GM23248 (cell line): ENCODE measurements around the gene CD9. TPM values are rescaled to one million over a fixed set of nuclear protein-coding genes. Genes with fewer than 3 reads are reported as not detected.
A peak's percentile ranks its signal among the peaks of the same experiment; 100 is the strongest.
"Not testable (repeated sequence)": the region's sequence is repeated elsewhere in the genome, so short reads cannot be mapped to it uniquely, and the experiment has no call there.

ENCODE experiments used
- DNase-seq: peaks from one replicate; pipeline ENCODE4 v3.0.0-alpha.2; 2015
- H2AFZ ChIP-seq: fragments of 200-600 bp; sonication (generic); 2 replicates; pipeline ENCODE4 v1.6.1; 2016; ENCODE audit warnings: antibody characterized with exemption
- H3F3A ChIP-seq: fragments of 200-600 bp; sonication (generic); 2 replicates; pipeline ENCODE4 v1.6.1; 2016; ENCODE audit warnings: mild to moderate bottlenecking, antibody characterized with exemption, mixed run types; ENCODE audit not compliant: insufficient read depth
- H3K27ac ChIP-seq: fragments of 200-600 bp; sonication (generic); 2 replicates; pipeline ENCODE4 v1.5.1; 2016; ENCODE audit warnings: mild to moderate bottlenecking
- H3K27me3 ChIP-seq: fragments of 200-600 bp; sonication (generic); replicated peaks from 2 replicates; pipeline ENCODE4 v1.6.1; 2016; ENCODE audit warnings: mild to moderate bottlenecking; ENCODE audit not compliant: insufficient read depth
- H3K36me3 ChIP-seq: fragments of 200-600 bp; sonication (generic); 2 replicates; pipeline ENCODE4 v1.6.1; 2016; ENCODE audit warnings: low read depth, mild to moderate bottlenecking
- H3K4me1 ChIP-seq: fragments of 200-600 bp; sonication (generic); 2 replicates; pipeline ENCODE4 v1.6.1; 2016; ENCODE audit warnings: mild to moderate bottlenecking; ENCODE audit not compliant: insufficient read depth
- H3K4me2 ChIP-seq: fragments of 200-600 bp; sonication (generic); one replicate; pipeline ENCODE4 v1.6.1; 2016; ENCODE audit warnings: mild to moderate bottlenecking; ENCODE audit not compliant: unreplicated experiment
- H3K4me3 ChIP-seq: fragments of 200-600 bp; sonication (generic); 2 replicates; pipeline ENCODE4 v1.5.1; 2016; ENCODE audit warnings: mild to moderate bottlenecking
- H3K79me2 ChIP-seq: fragments of 200-600 bp; sonication (generic); 2 replicates; pipeline ENCODE4 v1.6.1; 2016; ENCODE audit warnings: mild to moderate bottlenecking; ENCODE audit not compliant: insufficient read depth
- H3K9ac ChIP-seq: fragments of 200-600 bp; sonication (generic); 2 replicates; pipeline ENCODE4 v1.6.1; 2016; ENCODE audit warnings: mild to moderate bottlenecking
- H3K9me2 ChIP-seq: fragments of 200-600 bp; sonication (generic); 2 replicates; pipeline ENCODE4 v1.6.1; 2016; ENCODE audit warnings: mixed run types, mild to moderate bottlenecking, moderate library complexity; ENCODE audit not compliant: insufficient read depth
- H3K9me3 ChIP-seq: fragments of 200-600 bp; sonication (generic); one replicate; pipeline ENCODE4 v1.6.1; 2017; ENCODE audit warnings: low read depth
- H4K20me1 ChIP-seq: fragments of 200-600 bp; sonication (generic); 2 replicates; pipeline ENCODE4 v1.6.0; 2016; ENCODE audit not compliant: insufficient read depth
- EZH2 ChIP-seq: fragments of 200-600 bp; sonication (generic); IDR thresholded peaks from 2 replicates; pipeline ENCODE4 v1.6.1; 2018; ENCODE audit warnings: antibody characterized with exemption, mild to moderate bottlenecking; ENCODE audit not compliant: insufficient read depth, poor library complexity, severe bottlenecking
- EZH2phosphoT487 ChIP-seq: fragments of 200-600 bp; sonication (generic); IDR thresholded peaks from 2 replicates; pipeline ENCODE4 v1.6.1; 2018; ENCODE audit warnings: antibody characterized with exemption, moderate library complexity, mild to moderate bottlenecking, low read depth; ENCODE audit not compliant: insufficient read depth
- WGBS, 2 experiments: methylation state at CpG; one replicate each; pipeline ENCODE4 v1.1.6; 2015 to 2017; ENCODE audit warnings: low lambda C conversion rate in 2 of 2, low coverage in 1 of 2; ENCODE audit errors: missing lambda C conversion rate in 2 of 2; 5-methylcytosine and 5-hydroxymethylcytosine counted together
- in situ Hi-C: fragments of 300-500 bp; cut with MboI; formaldehyde crosslinking; loops from 2 replicates; pipeline ENCODE4 v1.15.0; 2020
- polyA plus RNA-seq: library from polyadenylated mRNA; unstranded; fragments of >200 nt; fragmentation: Nextera tagmentation; extraction: Ambion mirVana; gene quantifications from 2 replicates; pipeline ENCODE4 v1.2.1, GENCODE V29; 2016
- total RNA-seq: library from RNA; depleted of rRNA; stranded (reverse); fragments of >200 nt; shearing (Covaris generic); gene quantifications from 2 replicates; pipeline ENCODE4 v1.2.3, GENCODE V29; 2014

CD9 gene
- total and polyA plus RNA-seq, 2 experiments from 2014 or later: 28.6 to 46.9 TPM

DNA sequence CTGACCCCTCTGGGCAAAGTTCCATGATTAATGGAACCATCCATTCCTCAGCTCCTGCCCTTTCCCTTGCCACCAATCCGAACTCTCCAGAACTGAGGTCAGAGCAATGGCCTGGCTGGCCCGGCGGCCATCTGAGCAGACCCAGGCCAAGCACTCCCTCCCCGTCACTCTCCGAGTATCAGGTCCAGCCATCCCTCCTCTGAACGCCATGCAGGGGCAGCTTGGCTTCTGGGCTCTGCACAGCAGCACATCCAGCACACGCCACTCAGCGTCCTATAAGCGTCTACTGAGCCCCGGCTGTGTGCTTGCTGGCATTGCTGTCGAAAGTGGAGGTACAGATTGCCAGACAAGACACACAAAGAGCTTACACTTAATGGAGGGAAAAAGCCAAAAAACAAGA is 41.5 kb upstream of the CD9 start:
- in situ Hi-C loops: no loop called here
- H3K4me1 ChIP-seq: no peaks in the 10 kb centered on the region
- no peaks in the 10 kb centered on the region for H3K27me3 ChIP-seq
- 96 to 98% methylated on average over 11 of the region's 11 CpGs for WGBS, 2 experiments
- no peaks in the 10 kb centered on the region for H4K20me1 ChIP-seq
- TF ChIP-seq EZH2phosphoT487 (no peak), EZH2 (no peak)
- no peak overlapping the region for H3K9ac ChIP-seq
- no peaks in the 10 kb centered on the region for H3K36me3 ChIP-seq
- DNase-seq: no peak
- no peak overlapping the region for H3K4me3 ChIP-seq
- H3K27ac ChIP-seq: no peak overlapping the region
- H3K9me2 ChIP-seq: no peaks in the 10 kb centered on the region
- no peaks in the 10 kb centered on the region for H3K79me2 ChIP-seq
- H2AFZ ChIP-seq: no peak overlapping the region
- H3K4me2 ChIP-seq: no peak overlapping the region
- no peaks in the 10 kb centered on the region for H3F3A ChIP-seq
- H3K9me3 ChIP-seq: no peaks in the 10 kb centered on the region

GRCh38 chr12:6159166-6160011 is 40.8 kb upstream of the CD9 start:
- H3K4me1 ChIP-seq, H3K27ac ChIP-seq, DNase-seq, H3F3A ChIP-seq, H3K36me3 ChIP-seq, H3K4me3 ChIP-seq, H3K79me2 ChIP-seq, H3K9me3 ChIP-seq, H3K9me2 ChIP-seq, H3K27me3 ChIP-seq, H3K9ac ChIP-seq, H3K4me2 ChIP-seq, H2AFZ ChIP-seq, in situ Hi-C loops, H4K20me1 ChIP-seq: not testable (repeated sequence)
- 91 to 92% methylated on average over 40 to 50 of the region's 50 CpGs for WGBS, 2 experiments

GRCh38 chr12:6160049-6160649 is 40.1 kb upstream of the CD9 start:
- H3K27me3 ChIP-seq, H3K4me1 ChIP-seq, H3K9me3 ChIP-seq, H3K9ac ChIP-seq, H3K4me3 ChIP-seq, DNase-seq, H4K20me1 ChIP-seq, H3K79me2 ChIP-seq, H2AFZ ChIP-seq, H3K9me2 ChIP-seq, H3K4me2 ChIP-seq, H3K36me3 ChIP-seq, H3F3A ChIP-seq, in situ Hi-C loops, H3K27ac ChIP-seq: not testable (repeated sequence)
- WGBS, 2 experiments: 93 to 95% methylated on average over 19 of the region's 19 CpGs

DNA sequence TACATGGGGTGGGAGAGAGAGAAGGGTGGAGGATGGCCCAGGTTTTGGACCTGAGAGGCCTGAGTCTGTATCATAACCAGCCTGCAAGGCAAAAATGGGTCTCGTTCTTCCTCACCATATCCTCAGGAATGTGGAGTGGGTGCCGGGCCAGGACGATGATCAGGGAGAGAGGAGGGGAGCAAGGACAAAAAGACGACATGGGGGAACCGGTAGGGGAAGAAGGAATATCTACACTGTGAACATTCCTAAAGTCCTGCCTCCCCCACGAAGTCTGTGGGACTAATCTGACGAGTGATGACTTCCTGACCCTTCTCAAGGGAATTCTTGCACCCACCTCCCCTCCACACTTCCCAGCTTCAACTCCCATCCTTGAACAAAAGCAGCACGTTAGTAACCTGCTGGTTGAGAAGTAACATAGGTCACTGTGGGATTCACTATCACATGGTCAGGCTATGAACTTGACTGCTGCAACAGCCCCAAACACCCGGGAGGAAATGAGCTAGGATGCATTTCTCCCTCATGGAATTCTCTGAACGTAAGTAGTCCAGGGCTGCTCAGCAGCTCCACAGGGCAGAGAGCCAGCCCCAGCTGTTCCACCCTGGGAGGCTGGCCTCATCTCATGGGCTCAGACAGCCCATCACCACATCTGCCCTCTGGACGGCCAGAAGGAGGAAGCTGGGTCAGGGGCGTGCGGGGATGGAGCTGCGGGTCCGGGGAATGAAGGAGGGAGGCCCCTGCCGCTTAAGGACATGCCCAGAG is 38.9 kb upstream of the CD9 start:
- no peak overlapping the region for H3K27ac ChIP-seq

More for the DNA sequence above, 38.9 kb upstream of the CD9 start:
- H3K36me3 ChIP-seq: no peaks in the 10 kb centered on the region
- no peak overlapping the region for H3K4me2 ChIP-seq
- no peaks in the 10 kb centered on the region for H3K27me3 ChIP-seq
- DNase-seq: peak; percentile 18
- H3K9me3 ChIP-seq: no peaks in the 10 kb centered on the region
- TF ChIP-seq EZH2 (no peak), EZH2phosphoT487 (no peak)
- WGBS, 2 experiments: 63 to 64% methylated on average over 13 to 16 of the region's 16 CpGs
- H3F3A ChIP-seq: peaks cover 14% of the 10 kb centered on the region; the same call in 1 of the 2 replicates
- no peaks in the 10 kb centered on the region for H3K79me2 ChIP-seq
- H4K20me1 ChIP-seq: no peaks in the 10 kb centered on the region
- no peak overlapping the region for H2AFZ ChIP-seq
- no peak overlapping the region for H3K9ac ChIP-seq
- no peaks in the 10 kb centered on the region for H3K9me2 ChIP-seq
- H3K4me1 ChIP-seq: peaks cover 10% of the 10 kb centered on the region
- H3K4me3 ChIP-seq: no peak overlapping the region
- in situ Hi-C loops: no loop called here
